ENCODE measurements around the gene MEIS2. TPM values are rescaled to one million over a fixed set of nuclear protein-coding genes. Genes with fewer than 3 reads are reported as not detected.

The MEIS2 gene
- total RNA-seq, 2 experiments from 2014 or later = not detected

DNA sequence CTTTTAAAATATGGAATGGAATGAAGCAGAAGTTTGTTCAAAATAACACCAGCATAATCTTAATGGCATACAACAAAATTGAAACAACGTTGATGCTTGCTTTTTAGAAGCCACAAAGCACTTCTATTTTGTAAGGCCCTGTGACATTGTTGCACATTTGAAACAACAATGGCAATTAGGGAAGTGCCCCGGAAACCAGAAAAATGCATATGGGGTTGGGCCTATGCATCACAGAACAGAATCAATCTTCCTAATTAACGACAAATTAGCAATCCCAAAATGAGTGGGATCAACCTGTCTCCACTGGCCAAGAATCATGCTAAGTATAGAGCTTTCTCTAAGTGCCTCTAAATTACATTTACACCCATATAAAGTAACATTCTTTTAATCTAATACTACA, 168.9 kb downstream of the MEIS2 start:
- no peaks in the 10 kb centered on the region for H3K36me3 Mint-ChIP-seq

DNA sequence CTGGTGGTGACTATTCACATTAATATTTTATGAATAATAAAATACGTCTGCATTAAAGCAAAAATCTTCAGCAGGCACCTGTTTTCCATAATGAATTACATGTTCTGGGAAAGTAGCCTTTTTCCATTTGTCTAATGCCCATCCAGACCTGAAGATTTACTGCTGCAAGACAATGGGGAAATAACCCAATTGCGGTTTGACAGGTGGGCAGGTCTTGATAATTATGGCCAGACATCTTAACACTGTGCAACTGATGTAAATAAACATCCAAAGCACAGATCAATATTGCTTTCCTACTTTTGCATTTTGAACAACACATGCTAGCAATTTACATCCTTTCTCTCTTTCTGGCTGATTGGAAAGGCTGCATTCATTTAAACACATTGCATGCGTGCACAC, 173.9 kb downstream of the MEIS2 start:
- ChIA-PET CTCF (no interaction called here), POLR2A (no interaction called here)
- intact Hi-C loops (cut with micrococcal nuclease) = no loop called here
- no peak for DNase-seq
- Mint-ChIP-seq H3K4me3 (no peak overlapping the region), H3K27me3 (no peaks in the 10 kb centered on the region), H3K4me1 (ENCODE audit: low read depth) (no peaks in the 10 kb centered on the region), H3K27ac (no peak overlapping the region), H3K36me3 (no peaks in the 10 kb centered on the region), H3K9me3 (no peaks in the 10 kb centered on the region)

More for the DNA sequence above, 168.9 kb downstream of the MEIS2 start:
- Mint-ChIP-seq H3K27ac (no peak overlapping the region), H3K4me1 (ENCODE audit: low read depth) (no peaks in the 10 kb centered on the region), H3K27me3 (no peaks in the 10 kb centered on the region), H3K9me3 (no peaks in the 10 kb centered on the region), H3K4me3 (no peak overlapping the region)
- POLR2A ChIA-PET = no interaction called here
- DNase-seq = no peak
- CTCF ChIA-PET = no interaction called here
- intact Hi-C loops (cut with micrococcal nuclease) = no loop called here

DNA sequence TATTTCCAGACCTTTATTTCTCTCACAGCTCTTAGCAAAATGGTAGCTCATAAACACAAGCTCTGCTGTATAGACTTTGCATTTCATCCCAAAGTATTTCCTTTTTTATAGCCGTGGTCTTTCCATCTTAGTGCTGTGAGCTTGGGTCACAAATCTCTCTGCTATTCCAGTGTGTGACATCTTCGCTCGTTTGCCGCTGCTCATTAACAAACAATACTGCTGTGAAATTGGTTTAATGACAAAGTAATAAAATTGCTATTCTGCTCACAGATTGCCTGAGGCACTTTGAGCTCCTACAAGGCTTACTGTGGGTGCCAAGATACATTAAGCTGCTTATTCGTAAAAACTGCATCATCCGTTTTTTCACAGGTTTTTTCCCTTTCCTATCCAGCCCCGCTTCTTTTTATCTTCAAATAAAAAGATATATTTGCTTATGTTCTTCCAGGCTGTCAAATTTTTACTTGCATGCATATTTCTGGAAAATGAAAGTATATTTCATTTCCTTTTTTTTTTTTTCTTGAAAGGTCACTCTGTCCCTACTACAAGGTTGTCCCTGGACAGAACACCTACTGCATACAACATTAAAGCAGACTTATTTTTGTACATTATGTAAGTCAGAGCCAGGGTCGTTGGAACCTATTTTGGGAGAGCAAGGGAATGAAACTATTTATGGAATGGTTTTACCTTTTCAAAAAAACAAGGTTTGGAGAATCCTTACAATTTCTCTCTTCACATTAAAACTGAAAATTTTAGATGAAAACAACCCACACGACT, 174.5 kb downstream of the MEIS2 start:
- Mint-ChIP-seq H3K9me3 (no peaks in the 10 kb centered on the region), H3K27me3 (no peaks in the 10 kb centered on the region), H3K4me1 (ENCODE audit: low read depth) (no peaks in the 10 kb centered on the region), H3K4me3 (no peak overlapping the region), H3K36me3 (no peaks in the 10 kb centered on the region), H3K27ac (no peak overlapping the region)
- ChIA-PET POLR2A (no interaction called here), CTCF (no interaction called here)
- intact Hi-C loops (cut with micrococcal nuclease) = no loop called here
- no peak for DNase-seq

DNA sequence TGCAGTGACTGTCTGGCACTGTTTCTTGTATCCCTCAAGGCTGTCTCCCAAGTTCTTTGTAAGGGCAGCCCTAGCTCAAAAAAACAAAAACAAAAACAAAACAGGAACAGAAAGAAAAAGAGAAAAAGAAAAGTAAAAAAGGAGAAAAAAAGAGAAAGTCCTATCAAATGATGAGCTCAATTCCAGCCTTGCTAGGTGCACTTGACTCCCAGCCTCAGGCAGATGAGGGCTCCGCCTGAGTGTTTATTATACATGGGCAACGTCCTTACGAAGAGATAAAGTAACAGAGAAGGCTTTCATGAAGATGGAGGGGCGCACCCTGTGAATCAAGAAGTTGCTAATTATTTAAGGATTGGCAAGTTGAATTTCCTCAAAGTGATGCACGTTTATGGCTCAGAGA, 175.3 kb downstream of the MEIS2 start:
- POLR2A ChIA-PET = no interaction called here
- Mint-ChIP-seq H3K4me1 (ENCODE audit: low read depth) (no peaks in the 10 kb centered on the region), H3K36me3 (no peaks in the 10 kb centered on the region), H3K4me3 (no peak overlapping the region), H3K27me3 (no peaks in the 10 kb centered on the region), H3K27ac (no peak overlapping the region), H3K9me3 (no peaks in the 10 kb centered on the region)
- intact Hi-C loops (cut with micrococcal nuclease) = no loop called here
- DNase-seq = no peak
- CTCF ChIA-PET = no interaction called here

DNA sequence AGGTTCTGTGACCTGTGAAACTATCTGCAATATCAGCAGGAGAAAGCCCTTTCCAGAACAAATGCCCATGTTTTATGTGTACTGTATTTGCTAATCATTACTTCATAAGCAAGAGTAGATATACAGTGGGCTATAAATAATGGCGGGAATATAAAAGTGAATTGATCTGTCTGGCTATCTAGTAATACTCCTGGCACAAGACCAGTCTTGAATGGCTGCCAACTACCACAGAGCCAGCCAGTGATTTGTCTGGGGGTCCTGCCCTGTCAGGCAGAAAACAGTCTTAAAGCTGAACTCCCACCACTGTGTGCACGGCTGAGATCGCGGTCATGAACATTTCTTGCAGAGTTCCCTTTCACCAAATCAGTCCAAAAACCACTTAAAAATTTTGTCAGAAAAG, 176.3 kb downstream of the MEIS2 start:
- intact Hi-C loops (cut with micrococcal nuclease) = no loop called here
- DNase-seq = no peak
- no peak overlapping the region for H3K4me3 Mint-ChIP-seq

DNA sequence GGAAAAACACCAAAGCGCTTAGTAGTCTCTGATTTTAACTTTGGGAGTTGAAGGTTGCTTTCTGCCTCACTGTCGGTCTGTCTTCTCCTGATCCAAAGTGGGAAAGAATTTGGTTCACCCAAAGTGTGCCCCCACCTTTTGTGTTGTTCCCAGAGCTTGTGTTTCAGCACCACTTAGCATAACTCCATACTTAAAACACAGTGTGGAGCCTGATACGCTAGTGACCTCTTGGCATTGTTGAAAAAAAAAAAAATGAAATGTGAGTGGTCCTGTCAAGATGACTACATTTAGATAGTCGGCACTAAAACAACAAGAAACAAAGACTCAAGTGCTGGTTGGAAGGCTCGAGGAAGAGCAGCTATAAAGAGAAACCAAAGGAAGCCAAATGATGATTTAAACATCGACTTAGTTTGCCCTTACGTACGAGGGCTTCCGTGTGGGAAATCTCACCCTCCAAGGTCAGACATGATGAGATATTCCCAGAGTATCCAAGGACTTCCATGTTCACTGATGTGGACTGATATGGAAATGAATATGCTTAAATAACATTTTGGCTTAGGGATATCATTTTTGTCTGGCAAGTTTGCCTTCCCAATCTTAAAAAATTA, 178.8 kb downstream of the MEIS2 start:
- no peak for DNase-seq
- Mint-ChIP-seq H3K4me1 (ENCODE audit: low read depth) (no peaks in the 10 kb centered on the region), H3K9me3 (no peaks in the 10 kb centered on the region), H3K4me3 (no peak overlapping the region), H3K36me3 (no peaks in the 10 kb centered on the region), H3K27me3 (no peaks in the 10 kb centered on the region), H3K27ac (no peak overlapping the region)
- intact Hi-C loops (cut with micrococcal nuclease) = no loop called here
- POLR2A ChIA-PET = no interaction called here
- CTCF ChIA-PET = no interaction called here

More for the DNA sequence above, 176.3 kb downstream of the MEIS2 start:
- Mint-ChIP-seq H3K9me3 (no peaks in the 10 kb centered on the region), H3K4me1 (ENCODE audit: low read depth) (no peaks in the 10 kb centered on the region), H3K27me3 (no peaks in the 10 kb centered on the region), H3K36me3 (no peaks in the 10 kb centered on the region), H3K27ac (no peak overlapping the region)
- CTCF ChIA-PET = no interaction called here
- POLR2A ChIA-PET = no interaction called here

DNA sequence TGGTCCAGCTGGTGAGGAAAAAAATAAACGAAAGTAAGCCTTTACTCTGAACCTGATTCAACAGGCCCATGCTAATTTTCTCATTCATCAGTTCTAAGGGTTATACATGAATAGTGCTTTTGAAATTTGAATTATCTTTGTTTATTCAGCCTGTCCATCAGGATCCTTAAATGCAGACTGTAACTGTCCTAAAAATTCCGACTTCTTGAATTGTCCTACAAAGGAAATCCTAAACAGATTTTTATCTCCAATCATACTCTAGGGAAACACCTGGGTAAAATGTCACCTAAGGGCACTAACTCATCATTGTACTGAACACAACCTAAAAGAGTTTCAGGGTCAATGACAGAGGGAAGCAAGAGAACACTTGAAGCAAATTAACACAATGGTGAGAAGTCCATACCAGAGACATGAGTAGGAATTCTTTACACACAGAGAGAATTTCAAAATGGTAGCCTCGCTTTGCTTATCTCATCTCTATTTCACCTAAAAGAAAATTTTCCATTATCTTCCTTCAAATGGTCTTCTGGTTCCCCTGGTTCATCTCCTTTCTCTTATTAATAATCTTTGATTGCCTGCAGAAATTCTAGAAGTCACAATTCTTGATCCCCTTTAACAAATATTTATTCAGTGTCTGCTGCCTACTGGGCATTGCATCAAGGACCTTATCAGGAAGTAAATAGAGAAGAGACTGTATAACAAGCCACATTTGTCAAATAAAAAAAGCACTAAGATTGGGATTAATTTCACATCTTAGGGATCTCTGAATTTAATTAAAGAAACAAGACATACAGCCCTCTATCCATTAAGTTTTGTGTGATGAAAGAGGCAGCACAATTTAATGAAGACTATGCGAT, 182.7 kb downstream of the MEIS2 start:
- POLR2A ChIA-PET = no interaction called here

DNA sequence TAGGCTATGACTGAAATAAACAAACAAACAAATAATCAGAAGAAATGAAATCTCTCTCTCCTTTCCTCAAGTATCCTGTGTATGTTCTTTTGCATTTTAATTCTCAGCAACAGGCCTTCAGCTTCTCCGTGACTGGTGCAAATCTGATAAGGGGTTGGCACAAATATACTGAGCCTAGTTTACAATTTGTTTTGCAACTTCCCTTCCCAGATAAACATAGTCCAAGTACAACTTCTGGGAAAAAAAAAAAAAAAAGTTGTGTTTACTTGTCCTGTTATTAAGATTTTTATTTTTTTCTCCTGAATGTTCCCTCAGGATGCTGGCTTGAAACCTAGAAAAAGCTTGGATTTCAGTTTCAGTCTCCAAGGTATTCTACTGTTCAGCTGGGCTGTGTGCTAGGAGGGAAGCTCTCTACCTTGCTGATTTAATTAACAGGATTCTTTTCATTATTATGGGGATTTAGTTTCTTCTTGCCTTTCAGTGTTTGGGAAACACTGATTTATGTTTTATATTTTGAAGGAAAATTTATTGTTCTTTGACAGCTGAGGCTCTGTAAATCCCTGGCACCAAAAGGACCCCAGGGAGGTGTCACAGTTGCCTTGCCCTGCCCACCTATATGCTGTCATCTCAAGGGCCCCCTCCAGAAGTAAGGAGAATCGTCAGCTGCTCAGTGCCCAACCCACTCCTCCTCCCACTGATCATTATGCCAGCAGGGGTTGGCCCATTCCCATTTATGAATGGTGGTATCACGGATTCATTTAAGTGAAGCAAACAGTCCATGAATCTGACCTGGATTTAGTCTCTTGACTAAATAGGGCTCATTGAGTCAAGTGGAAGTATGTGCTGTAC, 185.2 kb downstream of the MEIS2 start:
- no peaks in the 10 kb centered on the region for H3K36me3 Mint-ChIP-seq
- DNase-seq = no peak
- peaks cover 1% of the 10 kb centered on the region for H3K27me3 Mint-ChIP-seq
- intact Hi-C loops (cut with micrococcal nuclease) = no loop called here
- H3K9me3 Mint-ChIP-seq = no peaks in the 10 kb centered on the region
- H3K4me3 Mint-ChIP-seq = no peak overlapping the region
- H3K4me1 Mint-ChIP-seq (ENCODE audit: low read depth) = no peaks in the 10 kb centered on the region
- ChIA-PET POLR2A (no interaction called here), CTCF (interaction anchor here (0.7 kb wide), 1 partner anchor 495 kb away, joined by 3 read pairs; no protein-coding TSS in a partner anchor)
- no peak overlapping the region for H3K27ac Mint-ChIP-seq

More for the DNA sequence above, 182.7 kb downstream of the MEIS2 start:
- no peaks in the 10 kb centered on the region for H3K9me3 Mint-ChIP-seq
- no peaks in the 10 kb centered on the region for H3K4me1 Mint-ChIP-seq (ENCODE audit: low read depth)
- CTCF ChIA-PET = no interaction called here
- H3K36me3 Mint-ChIP-seq = no peaks in the 10 kb centered on the region
- intact Hi-C loops (cut with micrococcal nuclease) = no loop called here
- H3K4me3 Mint-ChIP-seq = no peak overlapping the region
- H3K27me3 Mint-ChIP-seq = no peaks in the 10 kb centered on the region
- DNase-seq = no peak
- no peak overlapping the region for H3K27ac Mint-ChIP-seq

DNA sequence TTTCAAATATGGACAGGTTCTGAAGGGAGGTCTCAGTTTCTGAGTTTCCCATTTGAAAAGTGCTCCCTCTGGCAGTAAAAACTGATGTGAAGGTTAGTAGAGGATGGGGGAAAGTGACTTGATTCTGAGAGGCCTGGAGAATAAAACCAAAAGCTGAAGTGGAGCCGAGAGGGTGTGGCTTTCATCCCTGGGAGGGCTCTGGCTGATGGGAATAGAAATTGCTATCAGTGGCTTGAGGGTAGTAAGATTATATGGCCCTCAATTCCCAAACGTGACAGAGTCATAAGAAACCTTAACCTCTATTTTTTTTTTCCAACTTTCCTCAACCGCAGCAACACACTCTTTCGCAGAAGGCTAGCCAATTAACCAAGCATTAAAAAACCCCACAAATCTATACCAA, 185.9 kb downstream of the MEIS2 start:
- Mint-ChIP-seq H3K9me3 (no peaks in the 10 kb centered on the region), H3K36me3 (no peaks in the 10 kb centered on the region), H3K27ac (no peak overlapping the region), H3K4me1 (ENCODE audit: low read depth) (no peaks in the 10 kb centered on the region), H3K27me3 (peaks cover 1% of the 10 kb centered on the region), H3K4me3 (no peak overlapping the region)
- ChIA-PET POLR2A (no interaction called here), CTCF (no interaction called here)
- no peak for DNase-seq
- intact Hi-C loops (cut with micrococcal nuclease) = no loop called here

DNA sequence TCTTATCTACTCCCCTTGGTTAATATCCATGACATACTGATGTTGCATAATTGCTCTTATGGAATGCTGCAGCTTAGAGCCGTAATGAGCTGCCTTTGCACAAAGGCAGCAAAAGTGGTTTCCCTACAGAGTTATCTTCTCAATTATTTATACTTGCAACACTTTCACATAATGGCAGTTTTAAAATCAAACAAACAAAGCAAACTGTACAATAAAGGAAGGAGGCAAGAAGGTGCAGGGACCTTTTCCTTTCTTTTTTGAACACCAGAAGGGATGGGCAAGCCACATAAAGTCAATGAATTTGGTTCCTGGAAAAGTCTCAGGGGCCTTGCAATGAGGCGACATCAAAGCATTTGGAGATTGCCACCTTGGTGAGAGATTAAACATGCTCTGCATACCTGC, 188.0 kb downstream of the MEIS2 start:
- CTCF ChIA-PET = no interaction called here
- Mint-ChIP-seq H3K4me1 (ENCODE audit: low read depth) (no peaks in the 10 kb centered on the region), H3K36me3 (no peaks in the 10 kb centered on the region), H3K27ac (no peak overlapping the region), H3K27me3 (peaks cover 1% of the 10 kb centered on the region), H3K4me3 (no peak overlapping the region), H3K9me3 (no peaks in the 10 kb centered on the region)
- DNase-seq = no peak
- POLR2A ChIA-PET = no interaction called here
- intact Hi-C loops (cut with micrococcal nuclease) = no loop called here

DNA sequence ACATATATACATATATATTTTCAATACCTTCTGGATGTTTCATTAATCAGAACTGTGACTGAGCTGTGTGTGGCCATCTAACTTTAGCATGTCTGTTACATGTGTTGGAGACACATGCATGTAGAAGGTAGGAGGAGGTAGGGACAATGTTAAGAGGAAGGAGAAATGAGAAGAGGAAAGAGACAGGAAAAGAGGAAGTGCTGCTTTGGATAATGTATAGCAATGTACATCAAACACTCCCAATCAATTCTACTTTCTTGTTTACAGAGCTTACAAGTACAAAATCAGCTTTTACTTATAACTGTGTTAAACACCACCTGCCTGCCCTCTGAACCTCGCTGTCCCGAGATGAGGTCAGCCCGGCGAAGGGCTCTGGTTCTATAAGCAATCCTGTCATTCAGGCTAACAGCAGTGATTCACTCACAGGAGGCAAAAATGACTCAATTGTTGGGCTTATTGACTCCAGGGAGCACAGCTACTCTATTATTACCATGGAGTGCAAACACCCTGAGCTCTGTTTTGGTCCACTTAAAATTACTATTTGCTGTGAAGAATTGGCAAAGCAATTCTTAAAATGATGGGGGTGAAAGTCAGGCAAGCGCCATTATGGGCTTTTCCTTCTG, 188.9 kb downstream of the MEIS2 start:
- POLR2A ChIA-PET = no interaction called here

DNA sequence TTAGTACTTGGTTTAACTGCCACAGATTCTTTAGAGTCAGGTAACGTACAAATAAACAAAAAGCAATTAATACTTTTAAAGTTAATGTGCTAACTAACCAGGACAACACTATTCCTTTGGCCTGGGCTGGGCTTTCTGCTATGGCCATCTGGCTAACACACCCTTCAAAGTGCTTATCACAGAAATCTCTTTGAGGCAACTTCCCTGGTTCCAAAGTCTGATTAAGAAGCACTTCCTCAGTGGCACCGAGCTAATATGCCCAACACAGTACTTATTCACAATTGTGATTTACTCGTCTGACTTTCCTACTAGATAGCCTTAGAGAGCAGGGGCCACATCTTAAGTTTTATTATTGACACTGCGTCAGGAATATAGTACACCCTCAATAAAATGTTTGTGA, 191.4 kb downstream of the MEIS2 start:
- ChIA-PET CTCF (no interaction called here), POLR2A (no interaction called here)

More for the DNA sequence above, 188.9 kb downstream of the MEIS2 start:
- H3K9me3 Mint-ChIP-seq = no peaks in the 10 kb centered on the region
- H3K27ac Mint-ChIP-seq = no peak overlapping the region
- peaks cover 1% of the 10 kb centered on the region for H3K27me3 Mint-ChIP-seq
- DNase-seq = no peak
- H3K4me3 Mint-ChIP-seq = no peak overlapping the region
- no peaks in the 10 kb centered on the region for H3K4me1 Mint-ChIP-seq (ENCODE audit: low read depth)
- no peaks in the 10 kb centered on the region for H3K36me3 Mint-ChIP-seq
- intact Hi-C loops (cut with micrococcal nuclease) = no loop called here
- CTCF ChIA-PET = no interaction called here

More for the DNA sequence above, 191.4 kb downstream of the MEIS2 start:
- Mint-ChIP-seq H3K4me1 (ENCODE audit: low read depth) (no peaks in the 10 kb centered on the region), H3K27ac (no peak overlapping the region), H3K27me3 (peaks cover 1% of the 10 kb centered on the region), H3K9me3 (no peaks in the 10 kb centered on the region), H3K4me3 (no peak overlapping the region), H3K36me3 (no peaks in the 10 kb centered on the region)
- no peak for DNase-seq
- intact Hi-C loops (cut with micrococcal nuclease) = no loop called here

All from activated CD4-positive, alpha-beta memory T cell treated with anti-CD3 and anti-CD28 coated beads for 36 hours (primary cell).